Measurements from ENCODE around the gene KCTD6. TPM values are rescaled to one million over a fixed set of nuclear protein-coding genes. Genes with fewer than 3 reads are reported as not detected.

The KCTD6 gene
- total RNA-seq, 1 experiment from 2014 or later = 12.0 TPM

DNA sequence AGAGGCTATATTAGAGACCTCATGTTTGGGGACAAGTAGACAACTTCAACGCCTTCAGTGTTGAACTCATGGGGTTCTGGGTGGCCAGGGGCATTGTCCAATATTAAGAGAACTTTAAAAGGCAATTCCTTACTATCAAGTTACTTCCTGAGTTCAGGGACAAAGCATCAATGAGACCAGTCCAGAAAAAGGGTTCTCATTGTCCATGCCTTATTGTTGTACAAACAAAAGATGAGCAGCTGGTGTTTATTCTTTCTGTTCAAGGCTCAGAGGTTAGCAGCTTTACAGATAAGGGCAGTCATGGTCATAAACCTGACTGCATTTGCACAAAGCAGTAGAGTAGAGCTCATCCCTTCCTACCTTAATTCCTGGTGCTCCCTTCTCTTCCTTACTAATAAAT lies 39.7 kb upstream of the KCTD6 start (continued):
- TF ChIP-seq, protein P1, sequence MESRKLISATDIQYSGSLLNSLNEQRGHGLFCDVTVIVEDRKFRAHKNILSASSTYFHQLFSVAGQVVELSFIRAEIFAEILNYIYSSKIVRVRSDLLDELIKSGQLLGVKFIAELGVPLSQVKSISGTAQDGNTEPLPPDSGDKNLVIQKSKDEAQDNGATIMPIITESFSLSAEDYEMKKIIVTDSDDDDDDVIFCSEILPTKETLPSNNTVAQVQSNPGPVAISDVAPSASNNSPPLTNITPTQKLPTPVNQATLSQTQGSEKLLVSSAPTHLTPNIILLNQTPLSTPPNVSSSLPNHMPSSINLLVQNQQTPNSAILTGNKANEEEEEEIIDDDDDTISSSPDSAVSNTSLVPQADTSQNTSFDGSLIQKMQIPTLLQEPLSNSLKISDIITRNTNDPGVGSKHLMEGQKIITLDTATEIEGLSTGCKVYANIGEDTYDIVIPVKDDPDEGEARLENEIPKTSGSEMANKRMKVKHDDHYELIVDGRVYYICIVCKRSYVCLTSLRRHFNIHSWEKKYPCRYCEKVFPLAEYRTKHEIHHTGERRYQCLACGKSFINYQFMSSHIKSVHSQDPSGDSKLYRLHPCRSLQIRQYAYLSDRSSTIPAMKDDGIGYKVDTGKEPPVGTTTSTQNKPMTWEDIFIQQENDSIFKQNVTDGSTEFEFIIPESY (IDR thresholded peaks at IDR 0.05; ENCODE audit: extremely low read depth, insufficient replicate concordance, low read length) = no peak
- no peak for TF ChIP-seq SRF (IDR thresholded peaks at IDR 0.05; ENCODE audit: low read depth)

DNA sequence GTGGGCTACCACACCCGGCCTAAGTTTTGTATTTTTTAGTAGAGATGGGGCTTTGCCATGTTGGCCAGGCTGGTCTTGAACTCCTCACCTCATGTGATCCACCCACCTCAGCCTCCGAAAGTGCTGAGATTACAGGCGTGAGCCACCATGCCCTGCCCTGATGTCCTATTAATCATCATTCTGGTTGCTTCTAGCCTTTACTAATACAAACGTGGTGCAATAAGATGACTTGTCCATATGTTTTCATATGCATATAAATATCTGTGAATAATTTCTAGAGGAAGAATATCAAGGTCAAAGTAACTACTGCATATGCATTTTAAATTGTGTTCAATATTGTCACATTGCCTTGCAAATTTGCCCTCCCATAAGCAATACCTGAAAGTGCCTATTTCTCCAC lies 32.7 kb upstream of the KCTD6 start:
- H3K79me2 ChIP-seq (ENCODE audit: insufficient read depth, low read length) = no peaks in the 10 kb centered on the region
- no TSS peak for BruUV-seq (replicated peaks)
- H2AFZ ChIP-seq (ENCODE audit: low read depth, low read length, poor library complexity, severe bottlenecking) = no peak overlapping the region
- no peak for DNase-seq (ENCODE audit: low read depth, low spot score)
- intact Hi-C loops (cut with micrococcal nuclease) = no loop called here
- no peaks in the 10 kb centered on the region for H3K27me3 ChIP-seq (ENCODE audit: insufficient read depth, low read length)
- RAD21 ChIA-PET (ENCODE audit: low non-redundant PET in 1 of 2, low total read pairs in 2 of 2, uncharacterized antibody in 2 of 2, unreplicated experiment in 2 of 2) = no interaction called here
- H3K36me3 ChIP-seq (ENCODE audit: control insufficient read depth in 1 of 2, insufficient read depth in 2 of 2, low read length in 2 of 2) = no peaks in the 10 kb centered on the region
- H3K4me3 ChIP-seq (replicated peaks in 1 of 2; ENCODE audit: low read depth in 1 of 2, low read length in 2 of 2) = no peak overlapping the region
- no peaks in the 10 kb centered on the region; a peak in 1 of 4 replicates for H3K9me3 ChIP-seq (ENCODE audit: control insufficient read depth in 1 of 2, insufficient read depth in 1 of 2, low read depth in 1 of 2, low read length in 2 of 2)
- CTCF ChIA-PET = no interaction called here
- H3K27ac ChIP-seq (ENCODE audit: low read depth, low read length) = no peak overlapping the region
- no peaks in the 10 kb centered on the region for H4K20me1 ChIP-seq (ENCODE audit: insufficient read depth)
- POLR2A ChIA-PET = no interaction called here
- no peaks in the 10 kb centered on the region for H3K9me2 ChIP-seq (ENCODE audit: insufficient read depth)
- no peak for ATAC-seq
- H3K4me2 ChIP-seq (ENCODE audit: low read length) = no peak overlapping the region
- H3K9ac ChIP-seq (ENCODE audit: low read length) = no peak overlapping the region
- H3K4me1 ChIP-seq (ENCODE audit: control insufficient read depth in 1 of 2, insufficient read depth in 2 of 2, low read length in 2 of 2) = peaks cover 0 to 11% of the 10 kb centered on the region in 2 experiments; a peak in 3 of 4 replicates
- TF ChIP-seq CBX3 (IDR thresholded peaks at IDR 0.05; ENCODE audit: low read depth) (no peak), EZH2phosphoT487 (IDR thresholded peaks at IDR 0.05; ENCODE audit: borderline replicate concordance) (no peak), FOSL1 (IDR thresholded peaks at IDR 0.05; ENCODE audit: low read depth) (no peak), POLR2AphosphoS5 (IDR thresholded peaks at IDR 0.05; ENCODE audit: low read depth, low read length) (no peak), SIN3A (IDR thresholded peaks at IDR 0.05; ENCODE audit: low read depth) (no peak), ZNF274 (IDR thresholded peaks at IDR 0.05; ENCODE audit: low read depth, low read length) (no peak), JUND (IDR thresholded peaks at IDR 0.05) (no peak), EZH2 (IDR thresholded peaks at IDR 0.05) (no peak), SP1 (IDR thresholded peaks at IDR 0.05; ENCODE audit: low read depth) (no peak)
- TF ChIP-seq, protein P2, sequence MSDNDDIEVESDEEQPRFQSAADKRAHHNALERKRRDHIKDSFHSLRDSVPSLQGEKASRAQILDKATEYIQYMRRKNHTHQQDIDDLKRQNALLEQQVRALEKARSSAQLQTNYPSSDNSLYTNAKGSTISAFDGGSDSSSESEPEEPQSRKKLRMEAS (IDR thresholded peaks at IDR 0.05) = no peak
- TF ChIP-seq, protein P3, sequence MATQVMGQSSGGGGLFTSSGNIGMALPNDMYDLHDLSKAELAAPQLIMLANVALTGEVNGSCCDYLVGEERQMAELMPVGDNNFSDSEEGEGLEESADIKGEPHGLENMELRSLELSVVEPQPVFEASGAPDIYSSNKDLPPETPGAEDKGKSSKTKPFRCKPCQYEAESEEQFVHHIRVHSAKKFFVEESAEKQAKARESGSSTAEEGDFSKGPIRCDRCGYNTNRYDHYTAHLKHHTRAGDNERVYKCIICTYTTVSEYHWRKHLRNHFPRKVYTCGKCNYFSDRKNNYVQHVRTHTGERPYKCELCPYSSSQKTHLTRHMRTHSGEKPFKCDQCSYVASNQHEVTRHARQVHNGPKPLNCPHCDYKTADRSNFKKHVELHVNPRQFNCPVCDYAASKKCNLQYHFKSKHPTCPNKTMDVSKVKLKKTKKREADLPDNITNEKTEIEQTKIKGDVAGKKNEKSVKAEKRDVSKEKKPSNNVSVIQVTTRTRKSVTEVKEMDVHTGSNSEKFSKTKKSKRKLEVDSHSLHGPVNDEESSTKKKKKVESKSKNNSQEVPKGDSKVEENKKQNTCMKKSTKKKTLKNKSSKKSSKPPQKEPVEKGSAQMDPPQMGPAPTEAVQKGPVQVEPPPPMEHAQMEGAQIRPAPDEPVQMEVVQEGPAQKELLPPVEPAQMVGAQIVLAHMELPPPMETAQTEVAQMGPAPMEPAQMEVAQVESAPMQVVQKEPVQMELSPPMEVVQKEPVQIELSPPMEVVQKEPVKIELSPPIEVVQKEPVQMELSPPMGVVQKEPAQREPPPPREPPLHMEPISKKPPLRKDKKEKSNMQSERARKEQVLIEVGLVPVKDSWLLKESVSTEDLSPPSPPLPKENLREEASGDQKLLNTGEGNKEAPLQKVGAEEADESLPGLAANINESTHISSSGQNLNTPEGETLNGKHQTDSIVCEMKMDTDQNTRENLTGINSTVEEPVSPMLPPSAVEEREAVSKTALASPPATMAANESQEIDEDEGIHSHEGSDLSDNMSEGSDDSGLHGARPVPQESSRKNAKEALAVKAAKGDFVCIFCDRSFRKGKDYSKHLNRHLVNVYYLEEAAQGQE (IDR thresholded peaks at IDR 0.05; ENCODE audit: low read depth) = no peak
- TF ChIP-seq, protein P4, sequence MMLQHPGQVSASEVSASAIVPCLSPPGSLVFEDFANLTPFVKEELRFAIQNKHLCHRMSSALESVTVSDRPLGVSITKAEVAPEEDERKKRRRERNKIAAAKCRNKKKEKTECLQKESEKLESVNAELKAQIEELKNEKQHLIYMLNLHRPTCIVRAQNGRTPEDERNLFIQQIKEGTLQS (IDR thresholded peaks at IDR 0.05) = no peak
